CD4-positive, CD25-positive, alpha-beta regulatory T cell (primary cell): Measurements from ENCODE around the gene IAH1. TPM values are rescaled to one million over a fixed set of nuclear protein-coding genes. Genes with fewer than 3 reads are reported as not detected.

Experiments
- ATAC-seq, 2 donors: fragments of 150-1000 bp; cut with Tn5 transposase; one replicate each; pipeline ENCODE4 v1.10.0; 2021; ENCODE audit warnings: low read depth in 2 of 2, moderate number of reproducible peaks in 2 of 2, moderate library complexity in 1 of 2
- DNase-seq, 3 donors: peaks; one replicate each; pipeline versions ENCODE4 v3.0.0 to v3.0.0-alpha.2; 2012 to 2022; ENCODE audit warnings: mixed read lengths in 1 of 3
- H3K27ac ChIP-seq: one replicate; pipeline ENCODE4 v1.7.0; 2013; ENCODE audit warnings: mild to moderate bottlenecking, low read length; ENCODE audit not compliant: insufficient read depth, poor library complexity, severe bottlenecking
- H3K27me3 ChIP-seq: one replicate; pipeline ENCODE4 v1.7.0; 2013; ENCODE audit warnings: low read length; ENCODE audit not compliant: control insufficient read depth, insufficient read depth
- H3K36me3 ChIP-seq: one replicate; pipeline ENCODE4 v1.7.0; 2013; ENCODE audit warnings: mild to moderate bottlenecking, low read length, moderate library complexity; ENCODE audit not compliant: control insufficient read depth, insufficient read depth
- H3K4me1 ChIP-seq: 2 replicates; pipeline ENCODE4 v1.7.0; 2013; ENCODE audit warnings: mild to moderate bottlenecking, low read length; ENCODE audit not compliant: insufficient read depth, control insufficient read depth, poor library complexity, severe bottlenecking
- H3K4me3 ChIP-seq: one replicate; pipeline ENCODE4 v1.7.0; 2013; ENCODE audit warnings: low read depth, mild to moderate bottlenecking, low read length, moderate library complexity
- H3K9me3 ChIP-seq, 2 experiments: 1 replicate in 1 of 2; 2 replicates in 1 of 2; pipeline ENCODE4 v1.7.0; 2013; ENCODE audit warnings: low read length in 2 of 2, mild to moderate bottlenecking in 1 of 2, moderate library complexity in 1 of 2; ENCODE audit not compliant: control insufficient read depth in 2 of 2
- H3K27ac Mint-ChIP-seq, 3 donors: one replicate each; pipeline ENCODE4 v1.8.0; 2020 to 2022; ENCODE audit warnings: mild to moderate bottlenecking in 3 of 3, mixed read lengths in 3 of 3, moderate library complexity in 2 of 3
- H3K27me3 Mint-ChIP-seq: one replicate; pipeline ENCODE4 v1.8.0; 2022; ENCODE audit warnings: mild to moderate bottlenecking, mixed read lengths
- H3K36me3 Mint-ChIP-seq: one replicate; pipeline ENCODE4 v1.8.0; 2020; ENCODE audit warnings: mixed read lengths
- H3K4me1 Mint-ChIP-seq, 4 donors: one replicate each; pipeline ENCODE4 v1.8.0; 2020 to 2022; ENCODE audit warnings: mixed read lengths in 4 of 4, mild to moderate bottlenecking in 1 of 4
- H3K4me3 Mint-ChIP-seq, 4 donors: one replicate each; pipeline ENCODE4 v1.8.0; 2020 to 2022; ENCODE audit warnings: mild to moderate bottlenecking in 4 of 4, mixed read lengths in 4 of 4, moderate library complexity in 3 of 4
- H3K9me3 Mint-ChIP-seq, 7 donors: one replicate each; pipeline ENCODE4 v1.8.0; 2020 to 2022; ENCODE audit warnings: mixed read lengths in 7 of 7, mild to moderate bottlenecking in 3 of 7, moderate library complexity in 2 of 7
- polyA plus RNA-seq, 4 donors: library from polyadenylated mRNA; unstranded; fragments of 300-500 nt; fragmentation: Illumina TruSeq; gene quantifications; one replicate each; pipeline ENCODE4 v1.2.3, GENCODE V29; 2021
- total RNA-seq: library from RNA; stranded (reverse); gene quantifications from one replicate; pipeline ENCODE4 v1.2.3, GENCODE V29; 2022

The IAH1 gene, protein sequence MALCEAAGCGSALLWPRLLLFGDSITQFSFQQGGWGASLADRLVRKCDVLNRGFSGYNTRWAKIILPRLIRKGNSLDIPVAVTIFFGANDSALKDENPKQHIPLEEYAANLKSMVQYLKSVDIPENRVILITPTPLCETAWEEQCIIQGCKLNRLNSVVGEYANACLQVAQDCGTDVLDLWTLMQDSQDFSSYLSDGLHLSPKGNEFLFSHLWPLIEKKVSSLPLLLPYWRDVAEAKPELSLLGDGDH
- total RNA-seq = 40.7 TPM
- 100 to 1,000 TPM in 2 of 4 donors, 10 to 100 TPM in 2; 87.6 to 108 (median 98.0) TPM for polyA plus RNA-seq

DNA sequence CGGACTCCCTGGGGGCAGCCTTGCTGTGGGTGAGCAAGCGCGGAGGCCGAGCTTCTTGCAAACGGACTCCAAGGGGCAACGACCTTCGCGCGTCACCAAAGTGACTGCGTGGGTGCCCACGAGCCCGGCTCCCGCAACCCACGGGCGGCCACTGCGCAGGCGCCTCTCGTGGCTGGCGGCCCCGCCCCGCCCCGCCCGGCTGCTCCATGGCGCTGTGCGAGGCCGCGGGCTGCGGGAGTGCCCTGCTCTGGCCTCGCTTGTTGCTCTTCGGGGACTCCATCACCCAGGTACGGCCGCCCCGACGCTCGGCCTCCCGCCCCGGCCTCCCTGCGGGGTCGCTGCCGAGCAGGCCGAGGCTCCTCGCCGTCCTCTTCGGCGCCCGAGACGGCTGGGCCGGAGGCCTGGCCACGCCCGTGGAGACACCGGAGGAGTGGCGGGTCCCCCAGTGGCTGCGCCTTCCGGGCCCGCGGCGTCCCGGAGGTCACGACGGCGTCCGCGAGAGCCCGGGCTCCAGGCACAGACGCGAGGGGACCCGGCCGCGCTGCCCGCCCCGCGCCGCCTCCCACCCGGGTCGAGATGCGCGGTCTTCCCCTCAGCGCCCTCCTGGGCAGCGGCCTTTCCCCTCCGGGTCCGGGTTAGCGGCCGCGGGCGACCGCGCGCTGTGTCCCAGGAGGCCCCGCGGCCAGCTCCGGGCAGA is at the start of gene IAH1:
TSS of gene IAH1 (plus strand) at position 191 of the 697 bp plus-strand sequence. CDS start at position 207, 16 bp downstream.
- Histone ChIP-seq H3K27ac (peak within 1 kb of the TSS; percentile 94), H3K36me3 (peaks cover 8% of the 10 kb centered on the region), H3K4me3 (peak within 1 kb of the TSS; percentile 89), H3K27me3 (no peaks in the 10 kb centered on the region), H3K9me3 (no peaks in the 10 kb centered on the region), H3K4me1 (peaks cover 38% of the 10 kb centered on the region)
- Mint-ChIP-seq H3K9me3 (no peaks in the 10 kb centered on the region), H3K27me3 (no peaks in the 10 kb centered on the region), H3K4me1 (peaks cover 40 to 55% (median 48%) of the 10 kb centered on the region in 4 donors), H3K27ac (peak within 1 kb of the TSS; percentile 77 to 95 (median 87)), H3K4me3 (peak within 1 kb of the TSS; percentile 86 to 97 (median 92)), H3K36me3 (peaks cover 15% of the 10 kb centered on the region)
- ATAC-seq (peak; percentile 81 to 82), DNase-seq (peak; percentile 75 to 80 (median 76))

DNA sequence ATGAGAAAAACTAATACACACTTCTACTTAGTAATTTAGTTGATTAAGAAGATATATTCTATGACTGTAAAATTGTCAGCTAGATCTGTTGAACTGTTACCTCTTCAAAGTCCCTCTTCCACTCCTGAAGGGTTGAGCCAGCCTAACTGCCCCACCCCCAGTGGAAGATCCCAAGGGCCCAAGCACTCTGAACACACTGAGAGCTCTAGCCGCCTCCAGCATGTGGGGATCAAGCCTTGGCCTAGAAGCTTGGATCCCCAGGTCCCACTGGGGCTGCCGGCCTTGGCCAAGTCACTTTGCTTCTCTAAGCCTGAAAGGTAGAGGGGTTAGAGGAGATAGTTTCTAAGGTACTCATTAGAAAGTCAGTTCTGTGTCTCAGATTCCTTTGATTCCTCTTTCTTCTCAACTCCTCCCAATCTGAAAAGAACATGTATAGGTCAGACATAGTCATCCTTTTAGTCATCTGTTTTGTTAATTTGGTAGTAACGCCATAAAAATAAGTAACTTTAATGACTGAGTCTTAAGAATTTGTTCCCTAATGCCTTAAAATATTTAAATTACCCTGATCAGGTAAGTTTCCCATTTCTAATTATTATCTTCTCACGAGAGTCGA is 45.3 kb upstream of the IAH1 start:
- ATAC-seq = no peak
- Histone ChIP-seq H3K36me3 (peaks cover 49% of the 10 kb centered on the region), H3K27me3 (no peaks in the 10 kb centered on the region), H3K4me1 (peaks cover 8% of the 10 kb centered on the region), H3K4me3 (no peak overlapping the region), H3K27ac (no peak overlapping the region), H3K9me3 (no peaks in the 10 kb centered on the region)
- no peaks in the 10 kb centered on the region for H3K9me3 Mint-ChIP-seq
- H3K36me3 Mint-ChIP-seq = peaks cover 33% of the 10 kb centered on the region
- H3K4me3 Mint-ChIP-seq = no peak overlapping the region
- no peak overlapping the region for H3K27ac Mint-ChIP-seq
- DNase-seq = no peak
- peaks cover 3 to 12% (median 5%) of the 10 kb centered on the region in 4 donors for H3K4me1 Mint-ChIP-seq
- no peaks in the 10 kb centered on the region for H3K27me3 Mint-ChIP-seq

DNA sequence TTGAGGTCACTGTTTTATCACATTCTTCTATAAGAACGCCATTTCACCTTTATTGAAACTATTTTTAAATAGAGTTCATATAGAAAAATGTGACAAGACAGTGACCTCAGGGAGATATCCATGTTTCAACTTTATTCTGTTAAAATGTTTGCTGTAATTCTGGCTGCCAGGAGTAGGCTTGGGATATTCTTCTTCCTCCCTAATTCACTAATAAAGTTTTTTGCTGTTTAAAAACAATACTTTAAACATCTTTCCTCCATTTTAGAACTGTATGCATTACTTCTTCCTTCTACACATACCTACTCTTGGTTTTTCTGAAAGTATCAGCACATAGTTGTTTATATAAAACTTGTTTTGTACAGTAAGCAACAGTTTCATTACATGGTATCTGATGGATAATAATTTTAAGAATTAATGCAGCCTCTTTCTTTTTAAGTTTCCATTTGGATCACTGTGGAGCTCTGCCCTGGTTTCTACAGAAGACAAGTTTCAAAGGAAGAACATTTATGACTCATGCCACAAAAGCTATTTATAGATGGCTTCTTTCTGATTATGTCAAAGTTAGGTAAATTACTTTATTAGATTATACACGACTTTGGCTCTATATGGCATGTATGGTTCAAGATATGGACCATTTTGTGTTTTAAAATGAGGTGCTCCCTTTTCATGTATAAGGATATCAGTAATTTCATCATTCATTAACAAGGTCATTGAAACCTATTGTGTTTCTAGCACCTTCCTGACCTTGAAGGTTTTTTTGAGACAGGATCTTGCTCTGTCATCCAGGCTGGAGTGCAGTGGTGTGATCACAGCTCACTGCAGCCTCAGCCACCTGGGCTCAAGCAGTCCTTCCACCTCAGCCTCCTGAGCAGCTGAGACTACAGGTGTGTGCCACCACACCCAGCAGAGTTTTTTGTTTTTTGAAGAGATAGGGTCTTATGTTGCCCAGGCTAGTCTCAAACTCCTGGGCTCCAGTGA is 43.7 kb upstream of the IAH1 start:
- H3K36me3 ChIP-seq = peaks cover 58% of the 10 kb centered on the region
- no peaks in the 10 kb centered on the region for H3K27me3 Mint-ChIP-seq
- H3K4me1 ChIP-seq = no peaks in the 10 kb centered on the region
- H3K27ac ChIP-seq = no peak overlapping the region
- no peak overlapping the region for H3K4me3 Mint-ChIP-seq
- H3K4me1 Mint-ChIP-seq = peaks cover 3 to 16% (median 4%) of the 10 kb centered on the region in 4 donors
- H3K27me3 ChIP-seq = no peaks in the 10 kb centered on the region
- H3K9me3 Mint-ChIP-seq = no peaks in the 10 kb centered on the region
- no peak for DNase-seq
- H3K27ac Mint-ChIP-seq = peak overlapping the region in 1 of 3 donors; percentile 41
- ATAC-seq = no peak
- no peaks in the 10 kb centered on the region for H3K9me3 ChIP-seq
- H3K4me3 ChIP-seq = no peak overlapping the region
- H3K36me3 Mint-ChIP-seq = peaks cover 42% of the 10 kb centered on the region

GRCh38 chr2:9434489-9434888 is 39.9 kb upstream of the IAH1 start:
- Mint-ChIP-seq H3K27me3 (no peaks in the 10 kb centered on the region), H3K36me3 (peaks cover 57% of the 10 kb centered on the region), H3K9me3 (no peaks in the 10 kb centered on the region), H3K27ac (peak overlapping the region in 1 of 3 donors; percentile 52), H3K4me3 (no peak overlapping the region), H3K4me1 (peaks cover 0 to 16% (median 3%) of the 10 kb centered on the region in 4 donors)
- H3K4me3 ChIP-seq = no peak overlapping the region
- no peak overlapping the region for H3K27ac ChIP-seq
- H3K9me3 ChIP-seq = no peaks in the 10 kb centered on the region
- ATAC-seq (no peak), DNase-seq (no peak)
- H3K36me3 ChIP-seq = peaks cover 76% of the 10 kb centered on the region
- no peaks in the 10 kb centered on the region for H3K27me3 ChIP-seq
- no peaks in the 10 kb centered on the region for H3K4me1 ChIP-seq

- H3K4me3 ChIP-seq = no peak overlapping the region
- H3K4me1 ChIP-seq = no peaks in the 10 kb centered on the region
- Mint-ChIP-seq H3K4me3 (no peak overlapping the region), H3K27ac (no peak overlapping the region), H3K36me3 (peaks cover 46% of the 10 kb centered on the region), H3K4me1 (peaks cover 4 to 12% (median 6%) of the 10 kb centered on the region in 4 donors), H3K27me3 (no peaks in the 10 kb centered on the region), H3K9me3 (no peaks in the 10 kb centered on the region)
- H3K27me3 ChIP-seq = no peaks in the 10 kb centered on the region
- H3K9me3 ChIP-seq = no peaks in the 10 kb centered on the region
- DNase-seq = no peak
- ATAC-seq = no peak
- H3K27ac ChIP-seq = no peak overlapping the region
- peaks cover 56% of the 10 kb centered on the region for H3K36me3 ChIP-seq
These were observed 34.8 kb upstream of the IAH1 start for GRCh38 chr2:9439536-9439935.

DNA sequence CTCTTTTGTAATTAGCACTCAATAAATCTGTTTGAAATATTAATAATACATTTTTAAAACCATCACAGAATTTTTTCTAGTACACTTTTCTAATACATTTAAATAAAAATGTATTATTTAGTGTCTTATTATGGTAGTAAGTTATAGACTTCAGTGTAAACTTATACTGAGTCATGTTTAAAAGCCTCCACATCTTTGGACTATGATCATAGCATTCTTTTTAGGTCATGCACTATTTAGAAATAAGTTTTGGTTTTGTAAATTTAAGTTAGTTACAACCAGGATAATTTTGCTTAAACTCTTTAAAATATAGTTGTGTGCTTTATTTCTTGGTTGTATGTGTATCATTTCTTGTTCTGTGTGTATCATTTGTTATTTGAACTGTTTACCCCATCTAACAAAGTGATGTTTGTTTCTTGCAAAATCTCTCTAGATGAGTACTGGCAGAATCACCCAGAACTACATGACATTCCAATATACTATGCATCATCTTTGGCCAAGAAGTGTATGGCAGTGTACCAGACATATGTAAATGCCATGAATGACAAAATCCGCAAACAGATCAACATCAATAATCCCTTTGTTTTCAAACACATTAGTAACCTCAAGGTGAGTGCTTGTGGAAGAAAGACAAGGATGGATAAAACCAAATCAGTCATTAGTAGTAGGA is 34.2 kb upstream of the IAH1 start:
- no peak overlapping the region for H3K4me3 ChIP-seq
- H3K27me3 Mint-ChIP-seq = no peaks in the 10 kb centered on the region
- H3K9me3 Mint-ChIP-seq = no peaks in the 10 kb centered on the region
- no peak overlapping the region for H3K27ac Mint-ChIP-seq
- peaks cover 54% of the 10 kb centered on the region for H3K36me3 ChIP-seq
- H3K4me3 Mint-ChIP-seq = no peak overlapping the region
- no peaks in the 10 kb centered on the region for H3K9me3 ChIP-seq
- H3K27ac ChIP-seq = no peak overlapping the region
- peaks cover 5 to 18% (median 12%) of the 10 kb centered on the region in 4 donors for H3K4me1 Mint-ChIP-seq
- H3K27me3 ChIP-seq = no peaks in the 10 kb centered on the region
- H3K36me3 Mint-ChIP-seq = peaks cover 44% of the 10 kb centered on the region
- DNase-seq (no peak), ATAC-seq (no peak)
- no peaks in the 10 kb centered on the region for H3K4me1 ChIP-seq

- no peaks in the 10 kb centered on the region for H3K9me3 ChIP-seq
- Mint-ChIP-seq H3K4me3 (no peak overlapping the region), H3K27ac (no peak overlapping the region), H3K36me3 (peaks cover 47% of the 10 kb centered on the region), H3K4me1 (peaks cover 6 to 26% (median 16%) of the 10 kb centered on the region in 4 donors), H3K9me3 (no peaks in the 10 kb centered on the region), H3K27me3 (no peaks in the 10 kb centered on the region)
- no peak overlapping the region for H3K27ac ChIP-seq
- peaks cover 48% of the 10 kb centered on the region for H3K36me3 ChIP-seq
- ATAC-seq (no peak), DNase-seq (no peak)
- H3K4me1 ChIP-seq = no peaks in the 10 kb centered on the region
- H3K27me3 ChIP-seq = no peaks in the 10 kb centered on the region
- no peak overlapping the region for H3K4me3 ChIP-seq
These were observed 32.8 kb upstream of the IAH1 start for GRCh38 chr2:9441556-9441955.
